SU-DHL-6 (cell line): ENCODE results near the gene NOS3.

ENCODE experiments used
- H2AFZ ChIP-seq: fragments of 200-600 bp; sonication (generic); 2 replicates; pipeline ENCODE4 v1.6.1; 2014; ENCODE audit warnings: low read depth, mild to moderate bottlenecking, moderate library complexity, mixed read lengths, antibody characterized with exemption, low read length; ENCODE audit not compliant: severe bottlenecking
- H3F3A ChIP-seq: fragments of 200-600 bp; shearing (Covaris generic); 2 replicates; pipeline ENCODE4 v1.6.0; 2016; ENCODE audit warnings: antibody characterized with exemption, mild to moderate bottlenecking; ENCODE audit not compliant: insufficient read depth
- H3K27ac ChIP-seq: fragments of 200-600 bp; sonication (generic); 2 replicates; pipeline ENCODE4 v1.5.1; 2016; ENCODE audit warnings: low read depth, mild to moderate bottlenecking, low read length, moderate library complexity, mixed read lengths
- H3K27me3 ChIP-seq: fragments of 200-600 bp; sonication (generic), shearing (Covaris generic); 2 replicates; pipeline ENCODE4 v1.6.0; 2014; ENCODE audit warnings: mild to moderate bottlenecking, low read length
- H3K36me3 ChIP-seq: fragments of 200-600 bp; sonication (generic); 2 replicates; pipeline ENCODE4 v1.6.1; 2014; ENCODE audit warnings: mild to moderate bottlenecking, low read length, mixed read lengths
- H3K4me2 ChIP-seq: fragments of 300-600, 200-600 bp; shearing (Covaris generic), sonication (generic); 2 replicates; pipeline ENCODE4 v1.6.0; 2014; ENCODE audit warnings: low read length, low read depth, mild to moderate bottlenecking; ENCODE audit not compliant: poor library complexity, severe bottlenecking
- H3K4me3 ChIP-seq: fragments of 200-600 bp; sonication (generic); 2 replicates; pipeline ENCODE4 v1.5.1; 2014; ENCODE audit warnings: antibody characterized with exemption, low read length, mild to moderate bottlenecking, mixed read lengths; ENCODE audit not compliant: insufficient read depth, poor library complexity, severe bottlenecking
- H3K79me2 ChIP-seq: fragments of 200-600 bp; sonication (generic); 2 replicates; pipeline ENCODE4 v1.6.1; 2014; ENCODE audit warnings: mild to moderate bottlenecking, low read length, moderate library complexity; ENCODE audit not compliant: insufficient read depth
- H3K9ac ChIP-seq: fragments of 200-600 bp; sonication (generic); 2 replicates; pipeline ENCODE4 v1.7.0; 2014; ENCODE audit warnings: mild to moderate bottlenecking, low read length
- H3K9me2 ChIP-seq: fragments of 200-600 bp; sonication (generic); replicated peaks from 2 replicates; pipeline ENCODE4 v1.6.1; 2014; ENCODE audit warnings: low read length; ENCODE audit not compliant: insufficient read depth
- H3K9me3 ChIP-seq: fragments of 200-600 bp; sonication (generic); 2 replicates; pipeline ENCODE4 v1.6.1; 2014; ENCODE audit warnings: low read length, mixed read lengths; ENCODE audit not compliant: insufficient read depth
- H4K20me1 ChIP-seq: fragments of 200-600 bp; sonication (generic); 2 replicates; pipeline ENCODE4 v1.6.1; 2014; ENCODE audit warnings: low read depth, mild to moderate bottlenecking, antibody characterized with exemption, low read length, moderate library complexity, mixed read lengths
- CTCF ChIP-seq: fragments of 200-600 bp; sonication (generic); IDR thresholded peaks from one replicate; pipeline ENCODE4 v1.5.1; 2017; ENCODE audit warnings: antibody characterized with exemption, mild to moderate bottlenecking, low read length, moderate library complexity; ENCODE audit not compliant: insufficient read depth, poor library complexity, severe bottlenecking
- EZH2phosphoT487 ChIP-seq: fragments of 200-600 bp; sonication (generic), shearing (Covaris generic); conservative IDR thresholded peaks from 2 replicates; pipeline ENCODE4 v1.6.1; 2018; ENCODE audit warnings: mild to moderate bottlenecking, antibody characterized with exemption, low read length, moderate library complexity, mixed read lengths

NOS3 gene

GRCh38 chr7:150981644-150982043 is 9.2 kb upstream of the NOS3 start:
- no peak overlapping the region for H3K4me2 ChIP-seq
- no peak overlapping the region for H3K9ac ChIP-seq
- H3K4me3 ChIP-seq = no peak overlapping the region
- H3K27me3 ChIP-seq = no peaks in the 10 kb centered on the region
- TF ChIP-seq CTCF (no peak), EZH2phosphoT487 (no peak)
- H3K79me2 ChIP-seq = no peaks in the 10 kb centered on the region
- no peaks in the 10 kb centered on the region for H3K36me3 ChIP-seq
- H2AFZ ChIP-seq = no peak overlapping the region
- H4K20me1 ChIP-seq = no peaks in the 10 kb centered on the region
- no peaks in the 10 kb centered on the region for H3K9me3 ChIP-seq
- no peaks in the 10 kb centered on the region for H3F3A ChIP-seq
- H3K9me2 ChIP-seq = no peaks in the 10 kb centered on the region
- no peak overlapping the region for H3K27ac ChIP-seq

GRCh38 chr7:150982351-150982750 is 8.5 kb upstream of the NOS3 start:
- Histone ChIP-seq H3F3A (no peaks in the 10 kb centered on the region), H2AFZ (no peak overlapping the region), H3K4me2 (no peak overlapping the region), H3K36me3 (no peaks in the 10 kb centered on the region), H3K9me2 (no peaks in the 10 kb centered on the region), H3K27ac (no peak overlapping the region), H3K27me3 (no peaks in the 10 kb centered on the region), H4K20me1 (no peaks in the 10 kb centered on the region), H3K79me2 (no peaks in the 10 kb centered on the region), H3K9ac (no peak overlapping the region), H3K4me3 (no peak overlapping the region), H3K9me3 (no peaks in the 10 kb centered on the region)
- TF ChIP-seq CTCF = no peak
- no peak for TF ChIP-seq EZH2phosphoT487

GRCh38 chr7:150983893-150984368 is 6.9 kb upstream of the NOS3 start:
- Histone ChIP-seq H3K36me3 (no peaks in the 10 kb centered on the region), H2AFZ (no peak overlapping the region), H3K79me2 (no peaks in the 10 kb centered on the region), H4K20me1 (no peaks in the 10 kb centered on the region), H3K4me2 (no peak overlapping the region), H3F3A (no peaks in the 10 kb centered on the region), H3K27ac (no peak overlapping the region), H3K9ac (no peak overlapping the region), H3K4me3 (no peak overlapping the region), H3K27me3 (no peaks in the 10 kb centered on the region), H3K9me2 (no peaks in the 10 kb centered on the region), H3K9me3 (no peaks in the 10 kb centered on the region)
- no peak for TF ChIP-seq EZH2phosphoT487

GRCh38 chr7:150986099-150986512 is 4.7 kb upstream of the NOS3 start:
- Histone ChIP-seq H3K27ac (no peak overlapping the region), H4K20me1 (no peaks in the 10 kb centered on the region), H3F3A (no peaks in the 10 kb centered on the region), H3K4me2 (no peak overlapping the region), H3K9ac (no peak overlapping the region), H2AFZ (no peak overlapping the region), H3K27me3 (no peaks in the 10 kb centered on the region), H3K79me2 (no peaks in the 10 kb centered on the region), H3K9me2 (no peaks in the 10 kb centered on the region), H3K4me3 (no peak overlapping the region), H3K9me3 (no peaks in the 10 kb centered on the region; the same call in 1 of the 2 replicates), H3K36me3 (no peaks in the 10 kb centered on the region)
- TF ChIP-seq CTCF (peak; percentile 80), EZH2phosphoT487 (no peak)
